Globus pallidus (tissue), 1 donor: ENCODE measurements around the gene ABHD17A.
"Not testable (repeated sequence)": the region's sequence is repeated elsewhere in the genome, so short reads cannot be mapped to it uniquely, and the experiment has no call there.

Experiments used
- DNase-seq: peaks from one replicate; pipeline ENCODE4 v3.0.0-alpha.2; 2015; ENCODE audit warnings: low spot score

Gene ABHD17A

GRCh38 chr19:1880611-1881392 is 4.5 kb downstream of the ABHD17A start:
- DNase-seq = no peak

GRCh38 chr19:1879982-1880381 is 5.3 kb downstream of the ABHD17A start:
- DNase-seq = not testable (repeated sequence)

GRCh38 chr19:1878583-1878982 is 6.7 kb downstream of the ABHD17A start:
- DNase-seq = not testable (repeated sequence)

GRCh38 chr19:1877280-1877660 is 8.0 kb downstream of the ABHD17A start:
- DNase-seq = not testable (repeated sequence)

GRCh38 chr19:1876496-1877279 is 8.6 kb downstream of the ABHD17A start:
- DNase-seq = not testable (repeated sequence)

GRCh38 chr19:1875646-1876495 is 9.4 kb downstream of the ABHD17A start:
- DNase-seq = peak; percentile 93

GRCh38 chr19:1875265-1875645 is 10.0 kb downstream of the ABHD17A start:
- not testable (repeated sequence) for DNase-seq

GRCh38 chr19:1874554-1875185 is 10.6 kb downstream of the ABHD17A start:
- no peak for DNase-seq

GRCh38 chr19:1873524-1874473 is 11.5 kb downstream of the ABHD17A start:
- DNase-seq = no peak

GRCh38 chr19:1872807-1873523 is 12.3 kb downstream of the ABHD17A start:
- DNase-seq = no peak

- no peak for DNase-seq
Observed at GRCh38 chr19:1871630-1872029, 13.7 kb downstream of the ABHD17A start.

GRCh38 chr19:1871140-1871597 is 14.1 kb downstream of the ABHD17A start:
- no peak for DNase-seq

- DNase-seq = no peak
Observed at GRCh38 chr19:1868971-1869370, 16.3 kb downstream of the ABHD17A start.

- no peak for DNase-seq
Observed at GRCh38 chr19:1867349-1867724, 18.0 kb downstream of the ABHD17A start.

GRCh38 chr19:1866693-1867348 is 18.5 kb downstream of the ABHD17A start:
- no peak for DNase-seq

GRCh38 chr19:1865172-1866010 is 19.9 kb downstream of the ABHD17A start:
- DNase-seq = no peak

GRCh38 chr19:1864480-1865171 is 20.7 kb downstream of the ABHD17A start:
- no peak for DNase-seq
